Mammary epithelial cell (primary cell): Measurements from ENCODE around the gene KLHDC8A.

Experiments
- CTCF ChIP-seq, 2 donors: IDR thresholded peaks in 1 of 2; conservative IDR thresholded peaks in 1 of 2; 2 replicates each; pipeline ENCODE4 v1.5.1; 2011 to 2012; ENCODE audit warnings: inconsistent platforms in 2 of 2, low read length in 2 of 2, mild to moderate bottlenecking in 2 of 2, control low read depth in 1 of 2, low read depth in 1 of 2; ENCODE audit not compliant: insufficient read depth in 1 of 2; ENCODE audit errors: extremely low read depth in 1 of 2
- EZH2 ChIP-seq: IDR thresholded peaks from 2 replicates; pipeline ENCODE4 v1.6.1; 2012; ENCODE audit warnings: low read length, inconsistent platforms, borderline replicate concordance

- TF ChIP-seq CTCF (conservative IDR thresholded peaks at IDR 0.05 in 1 of 2, IDR thresholded peaks at IDR 0.05 in 1 of 2; ENCODE audit: extremely low read depth in 1 of 2, insufficient read depth in 1 of 2, low read depth in 1 of 2, low read length in 2 of 2) (peak in 1 of 2 donors; percentile 42), EZH2 (no peak)
These were observed 35.4 kb downstream of the KLHDC8A start, which contains the start of gene NUAK2 for GRCh38 chr1:205321162-205321958.
